HG03196 (cell line): ENCODE results near the gene ELMO3.
A peak's percentile ranks its signal among the peaks of the same experiment; 100 is the strongest.

Source experiments
- ATAC-seq: cut with Tn5 transposase; IDR thresholded peaks from one replicate; pipeline ENCODE4 v1.9.1; 2021; ENCODE audit not compliant: unreplicated experiment

Gene ELMO3

DNA sequence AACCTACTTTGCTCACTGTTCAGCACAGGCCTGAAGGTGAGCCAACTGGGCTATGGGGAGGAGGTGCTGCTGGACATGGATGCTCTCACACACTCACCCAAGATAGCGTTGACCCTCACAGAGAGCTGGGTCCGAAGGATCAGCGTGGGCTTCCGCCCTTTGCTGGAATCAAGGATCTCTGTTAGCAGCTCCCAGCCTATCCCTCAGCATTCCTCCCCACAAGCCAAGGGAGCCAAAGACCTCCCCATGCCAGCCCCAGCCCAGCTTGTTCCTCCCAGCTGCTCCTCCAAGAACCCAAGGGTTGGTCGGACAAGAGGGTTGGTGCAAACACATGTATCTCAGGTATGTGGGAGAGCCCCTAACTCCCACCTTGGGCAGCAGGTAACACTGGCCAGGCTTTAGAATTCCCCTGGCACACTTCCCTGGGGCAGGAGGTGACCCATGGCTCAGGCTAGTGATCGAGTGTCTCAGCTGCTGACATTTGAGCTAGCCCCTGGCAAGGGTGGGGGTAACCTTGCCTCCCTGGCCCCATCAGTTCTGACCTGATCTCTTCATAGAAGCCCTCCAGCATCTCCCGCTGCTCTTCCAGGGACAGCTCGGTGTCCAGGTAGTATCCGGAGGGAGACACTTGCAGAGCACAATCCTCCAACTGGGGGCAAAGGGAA is 40.0 kb downstream of the ELMO3 start:
- no peak for ATAC-seq

GRCh38 chr16:67240506-67240905 is 41.6 kb downstream of the ELMO3 start:
- no peak for ATAC-seq

- no peak for ATAC-seq
These were observed 42.3 kb downstream of the ELMO3 start for GRCh38 chr16:67241008-67241900.

GRCh38 chr16:67242138-67242730 is 43.3 kb downstream of the ELMO3 start:
- no peak for ATAC-seq

- ATAC-seq = no peak
These were observed 44.5 kb downstream of the ELMO3 start for GRCh38 chr16:67243481-67243880.

GRCh38 chr16:67244387-67245185 is 45.7 kb downstream of the ELMO3 start:
- peak; percentile 45 for ATAC-seq

- ATAC-seq = no peak
These were observed 46.3 kb downstream of the ELMO3 start for GRCh38 chr16:67245186-67245585.

- ATAC-seq = no peak
These were observed 46.7 kb downstream of the ELMO3 start for GRCh38 chr16:67245674-67246080.

GRCh38 chr16:67246081-67246755 is 47.3 kb downstream of the ELMO3 start:
- ATAC-seq = peak; percentile 21

GRCh38 chr16:67246756-67247191 is 47.8 kb downstream of the ELMO3 start:
- ATAC-seq = no peak

DNA sequence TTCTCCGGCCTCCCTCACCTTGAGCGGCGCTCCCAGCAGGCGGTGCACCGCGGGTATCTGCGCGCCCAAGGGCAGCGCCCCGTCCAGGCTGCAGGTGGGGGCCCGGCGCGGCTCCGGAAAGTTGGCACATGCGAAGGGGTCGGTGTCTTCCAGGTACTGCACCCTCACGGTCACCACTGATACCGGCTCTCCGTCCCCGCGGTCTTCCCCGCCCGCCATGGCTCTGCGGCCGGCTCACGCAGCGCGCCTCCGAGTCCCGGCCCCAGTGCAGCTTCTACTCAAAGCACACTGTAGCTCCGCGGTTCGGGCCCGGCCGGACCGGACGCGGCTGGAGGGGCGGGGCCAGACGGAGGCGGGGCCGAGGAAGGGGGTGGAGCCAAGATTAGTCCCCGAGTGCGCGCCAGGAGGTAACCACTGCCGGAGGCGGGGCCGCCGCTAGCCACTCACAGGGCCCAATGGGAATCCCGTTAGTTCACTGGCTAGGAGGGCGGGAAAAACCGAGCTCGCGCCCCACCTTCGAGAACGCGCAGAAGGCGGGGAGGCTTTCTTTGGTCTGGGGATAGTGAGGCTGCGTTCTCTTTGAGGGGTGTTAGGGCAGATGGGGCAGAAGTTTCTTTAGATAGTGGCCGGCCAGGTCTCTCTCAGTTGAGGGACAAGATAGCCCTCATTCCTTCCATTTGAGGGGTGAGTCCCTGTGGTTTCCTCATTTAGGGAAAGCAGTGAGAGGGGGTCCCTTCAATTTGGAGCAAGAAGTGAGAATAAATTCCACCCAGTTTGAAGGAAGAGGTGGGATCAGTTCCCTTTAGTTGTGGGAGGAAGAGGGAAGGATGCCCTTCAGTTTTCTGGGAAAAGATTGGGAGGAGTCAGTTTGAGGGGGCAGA is 48.5 kb downstream of the ELMO3 start, which contains the start of gene FHOD1:
Gene FHOD1 (minus strand): TSS at position 290 of the 881 bp plus-strand sequence. CDS start 71 bp downstream, at position 219.
- ATAC-seq = peak; percentile 47

DNA sequence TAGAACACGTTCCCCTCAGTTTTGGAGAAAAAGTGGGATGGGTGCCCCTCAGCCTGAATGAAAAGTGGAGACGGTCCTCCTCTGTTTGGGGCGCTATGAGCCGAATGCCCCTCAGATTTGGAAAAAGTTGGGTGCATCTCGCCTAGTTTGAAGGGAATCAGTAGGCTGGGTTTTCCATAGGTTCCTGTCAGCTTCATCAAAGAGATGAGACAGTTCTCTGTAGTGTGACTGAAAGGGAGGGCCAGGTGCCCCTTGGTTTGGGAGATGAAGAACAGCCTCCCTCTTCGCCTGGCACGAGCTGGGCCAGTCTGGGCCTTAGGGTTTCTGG is 49.1 kb downstream of the ELMO3 start:
- ATAC-seq = no peak

GRCh38 chr16:67248401-67249177 is 49.7 kb downstream of the ELMO3 start, which contains the start of gene SLC9A5:
SLC9A5 (plus strand) TSS chr16:67248979; CDS start chr16:67249015, 36 bp downstream.
- no peak for ATAC-seq

DNA sequence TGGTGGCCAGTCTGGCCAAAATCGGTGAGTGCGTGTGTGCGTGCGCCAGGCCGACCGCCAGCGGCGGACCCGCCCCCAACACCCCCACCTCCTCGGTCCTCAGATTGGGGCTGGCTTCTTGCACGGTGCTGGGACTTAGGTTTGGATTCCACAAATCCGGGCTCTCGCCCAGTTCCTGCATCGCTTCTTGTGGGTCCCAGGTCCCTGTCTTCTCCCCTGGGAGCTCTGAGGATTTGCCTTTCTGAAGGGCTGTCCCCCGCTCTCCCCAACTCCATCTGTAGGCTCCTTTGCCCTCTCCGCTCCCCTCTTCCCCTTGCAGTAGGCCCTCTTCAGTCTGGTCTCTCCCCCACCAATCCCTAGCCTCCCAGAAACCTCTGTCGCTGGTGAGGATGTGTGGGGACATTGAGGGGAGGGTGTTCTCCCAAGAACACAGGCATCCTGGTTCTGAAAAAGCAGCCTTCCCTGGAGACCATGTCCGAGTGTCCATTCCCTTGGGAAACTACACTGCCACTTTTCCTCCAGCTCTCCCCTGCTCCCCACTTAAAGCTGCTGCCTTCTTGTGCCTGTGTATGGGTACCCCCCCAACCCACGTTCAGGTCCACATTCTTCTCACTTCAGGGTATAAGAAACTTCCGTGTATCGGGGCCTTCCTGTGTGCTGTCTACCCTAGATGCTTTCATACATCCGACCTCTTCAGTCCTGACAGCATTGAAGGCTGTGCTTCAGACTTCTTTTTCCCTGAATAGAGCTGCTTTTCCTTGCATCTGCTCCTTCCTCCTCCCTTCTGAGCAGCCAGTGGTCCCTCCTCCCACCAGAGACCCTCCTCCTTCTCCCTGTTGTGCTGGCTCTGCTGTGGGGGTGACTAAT is 50.5 kb downstream of the ELMO3 start:
- no peak for ATAC-seq

DNA sequence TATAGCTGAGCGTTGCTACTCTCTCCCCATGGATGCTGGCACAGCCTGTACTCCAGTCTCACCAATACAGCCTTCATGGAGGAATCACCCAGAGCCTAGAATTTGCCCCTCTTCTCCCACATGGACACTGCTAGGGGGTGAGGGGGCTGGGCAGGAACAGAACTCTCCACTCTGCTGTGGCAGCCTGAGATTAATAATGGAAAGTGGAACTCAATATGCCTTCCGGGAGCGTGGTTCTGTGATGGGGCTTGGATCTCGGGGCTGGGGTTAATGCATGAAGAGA is 51.1 kb downstream of the ELMO3 start:
- no peak for ATAC-seq

- no peak for ATAC-seq
These were observed 53.9 kb downstream of the ELMO3 start for GRCh38 chr16:67252609-67253497.
